ENCODE measurements around the gene FCHO1.

GRCh38 chr19:17775245-17775927, 24.1 kb downstream of the FCHO1 start:
- TF ChIP-seq, protein P1, sequence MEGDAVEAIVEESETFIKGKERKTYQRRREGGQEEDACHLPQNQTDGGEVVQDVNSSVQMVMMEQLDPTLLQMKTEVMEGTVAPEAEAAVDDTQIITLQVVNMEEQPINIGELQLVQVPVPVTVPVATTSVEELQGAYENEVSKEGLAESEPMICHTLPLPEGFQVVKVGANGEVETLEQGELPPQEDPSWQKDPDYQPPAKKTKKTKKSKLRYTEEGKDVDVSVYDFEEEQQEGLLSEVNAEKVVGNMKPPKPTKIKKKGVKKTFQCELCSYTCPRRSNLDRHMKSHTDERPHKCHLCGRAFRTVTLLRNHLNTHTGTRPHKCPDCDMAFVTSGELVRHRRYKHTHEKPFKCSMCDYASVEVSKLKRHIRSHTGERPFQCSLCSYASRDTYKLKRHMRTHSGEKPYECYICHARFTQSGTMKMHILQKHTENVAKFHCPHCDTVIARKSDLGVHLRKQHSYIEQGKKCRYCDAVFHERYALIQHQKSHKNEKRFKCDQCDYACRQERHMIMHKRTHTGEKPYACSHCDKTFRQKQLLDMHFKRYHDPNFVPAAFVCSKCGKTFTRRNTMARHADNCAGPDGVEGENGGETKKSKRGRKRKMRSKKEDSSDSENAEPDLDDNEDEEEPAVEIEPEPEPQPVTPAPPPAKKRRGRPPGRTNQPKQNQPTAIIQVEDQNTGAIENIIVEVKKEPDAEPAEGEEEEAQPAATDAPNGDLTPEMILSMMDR (IDR thresholded peaks at IDR 0.05) = peak in 2 of 4 experiments; percentile 8 to 13
- no peak for TF ChIP-seq POLR2A (IDR thresholded peaks at IDR 0.05)

Measured in uterus (tissue), 2 donors.